Kidney glomerular epithelial cell (primary cell): ENCODE measurements around the gene ETV5.

Experiments
- DNase-seq: peaks from one replicate; lab custom pipeline; 2025; lab: John Stamatoyannopoulos, UW

ETV5 gene

GRCh38 chr3:186108941-186109865 is at the start of gene ETV5:
ETV5 (minus strand) TSS chr3:186109089; CDS start chr3:186105868, 3,221 bp downstream.
- peak; percentile 99 for DNase-seq

- DNase-seq = no peak
Observed at GRCh38 chr3:186154641-186155040, 45.8 kb upstream of the ETV5 start.

- no peak for DNase-seq
Observed at GRCh38 chr3:186152889-186153292, 44.0 kb upstream of the ETV5 start.

- no peak for DNase-seq
Observed at GRCh38 chr3:186152361-186152798, 43.5 kb upstream of the ETV5 start.

- DNase-seq = no peak
Observed at GRCh38 chr3:186151077-186151971, 42.4 kb upstream of the ETV5 start.

- DNase-seq = no peak
Observed at GRCh38 chr3:186150041-186150830, 41.3 kb upstream of the ETV5 start.

GRCh38 chr3:186149319-186149960 is 40.6 kb upstream of the ETV5 start:
- no peak for DNase-seq

- DNase-seq = no peak
Observed at GRCh38 chr3:186144257-186144656, 35.4 kb upstream of the ETV5 start.

GRCh38 chr3:186143250-186143649 is 34.4 kb upstream of the ETV5 start:
- no peak for DNase-seq

GRCh38 chr3:186142393-186142932 is 33.6 kb upstream of the ETV5 start:
- no peak for DNase-seq

GRCh38 chr3:186141790-186142189 is 32.9 kb upstream of the ETV5 start:
- no peak for DNase-seq

- DNase-seq = no peak
Observed at GRCh38 chr3:186138272-186138981, 29.5 kb upstream of the ETV5 start.

GRCh38 chr3:186137051-186137685 is 28.3 kb upstream of the ETV5 start:
- DNase-seq = no peak

GRCh38 chr3:186133980-186134379 is 25.1 kb upstream of the ETV5 start:
- DNase-seq = no peak

GRCh38 chr3:186132487-186132886 is 23.6 kb upstream of the ETV5 start:
- DNase-seq = no peak

GRCh38 chr3:186129206-186129605 is 20.3 kb upstream of the ETV5 start:
- no peak for DNase-seq

GRCh38 chr3:186128158-186128557 is 19.3 kb upstream of the ETV5 start:
- DNase-seq = no peak

- DNase-seq = no peak
Observed at GRCh38 chr3:186127463-186127862, 18.6 kb upstream of the ETV5 start.

GRCh38 chr3:186125118-186125517 is 16.2 kb upstream of the ETV5 start:
- DNase-seq = no peak

GRCh38 chr3:186124592-186124991 is 15.7 kb upstream of the ETV5 start:
- DNase-seq = peak; percentile 59
